GM12864 (cell line): Measurements from ENCODE around the gene LPGAT1.

Source experiments
- DNase-seq: peaks from one replicate; pipeline ENCODE4 v3.0.0-alpha.2; 2011; ENCODE audit warnings: low read depth
- H3K4me3 ChIP-seq: 2 replicates; pipeline ENCODE4 v1.5.1; 2011; ENCODE audit warnings: mild to moderate bottlenecking, low read depth, low read length, control low read depth
- CTCF ChIP-seq: IDR thresholded peaks from 2 replicates; pipeline ENCODE4 v1.5.1; 2011; ENCODE audit warnings: low read depth, mild to moderate bottlenecking, moderate library complexity, low read length, control low read depth, inconsistent platforms; ENCODE audit errors: missing control alignments

Gene LPGAT1

DNA sequence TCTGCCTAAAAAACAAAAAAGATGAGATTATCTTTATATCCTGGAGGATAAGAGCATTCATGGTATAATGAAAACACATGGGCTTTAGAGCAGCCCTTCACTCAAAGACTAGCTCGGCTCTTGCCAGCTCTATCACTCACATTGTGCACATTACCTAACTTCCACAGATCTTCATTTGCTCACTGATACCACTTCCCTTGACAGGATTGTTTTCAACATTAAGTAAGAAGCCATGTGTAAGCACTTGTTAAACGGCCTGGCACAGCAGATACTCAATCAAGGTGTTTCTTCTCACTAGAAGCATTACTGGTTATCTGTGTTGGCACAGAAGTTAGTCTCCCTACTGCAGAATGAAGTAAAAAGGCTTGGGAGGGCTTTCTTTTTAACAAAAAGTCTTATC, 18.7 kb downstream of the LPGAT1 start:
- TF ChIP-seq CTCF, result no peak
- H3K4me3 ChIP-seq, result no peak overlapping the region
- no peak for DNase-seq

- TF ChIP-seq CTCF, result no peak
- H3K4me3 ChIP-seq, result no peak overlapping the region
- DNase-seq, result no peak
These were observed 19.4 kb downstream of the LPGAT1 start for GRCh38 chr1:211811126-211811525.

DNA sequence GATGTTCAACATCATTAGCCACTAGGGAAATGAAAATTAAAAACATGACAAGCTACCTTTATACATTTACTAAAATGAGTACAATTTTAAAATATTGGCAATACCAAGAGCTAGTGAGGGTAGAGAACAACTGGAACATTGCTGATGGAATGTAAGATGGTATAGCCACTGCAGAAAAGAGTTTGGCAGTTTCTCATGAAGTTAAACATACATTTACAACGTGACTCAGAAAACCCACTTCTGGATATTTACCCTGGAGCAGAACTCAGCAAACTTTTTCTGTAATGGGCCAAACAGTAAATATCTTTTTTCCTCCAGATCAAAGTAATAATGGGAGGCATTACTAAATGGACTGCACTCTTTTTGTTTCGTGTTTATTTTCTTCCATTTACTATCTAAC, 22.1 kb downstream of the LPGAT1 start:
- no peak for TF ChIP-seq CTCF
- no peak overlapping the region for H3K4me3 ChIP-seq
- no peak for DNase-seq

DNA sequence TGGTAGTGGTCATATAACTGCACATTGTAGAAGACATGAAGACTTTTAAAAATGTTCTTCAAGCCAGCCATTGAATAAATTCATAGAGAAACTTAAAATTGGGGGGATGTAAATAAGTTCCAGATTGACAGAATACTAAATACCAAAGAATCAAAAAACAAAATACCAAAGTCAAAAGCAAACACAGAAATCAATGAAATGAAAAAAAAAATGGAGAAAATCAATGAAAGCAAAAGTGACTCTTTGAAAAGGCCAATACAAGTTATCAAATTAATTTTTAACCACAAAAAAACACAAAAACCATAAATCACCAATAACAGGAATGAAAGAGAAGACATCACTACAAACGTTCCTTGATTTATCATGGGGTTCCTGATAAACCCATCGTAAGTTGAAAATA, 25.6 kb downstream of the LPGAT1 start:
- no peak overlapping the region for H3K4me3 ChIP-seq

DNA sequence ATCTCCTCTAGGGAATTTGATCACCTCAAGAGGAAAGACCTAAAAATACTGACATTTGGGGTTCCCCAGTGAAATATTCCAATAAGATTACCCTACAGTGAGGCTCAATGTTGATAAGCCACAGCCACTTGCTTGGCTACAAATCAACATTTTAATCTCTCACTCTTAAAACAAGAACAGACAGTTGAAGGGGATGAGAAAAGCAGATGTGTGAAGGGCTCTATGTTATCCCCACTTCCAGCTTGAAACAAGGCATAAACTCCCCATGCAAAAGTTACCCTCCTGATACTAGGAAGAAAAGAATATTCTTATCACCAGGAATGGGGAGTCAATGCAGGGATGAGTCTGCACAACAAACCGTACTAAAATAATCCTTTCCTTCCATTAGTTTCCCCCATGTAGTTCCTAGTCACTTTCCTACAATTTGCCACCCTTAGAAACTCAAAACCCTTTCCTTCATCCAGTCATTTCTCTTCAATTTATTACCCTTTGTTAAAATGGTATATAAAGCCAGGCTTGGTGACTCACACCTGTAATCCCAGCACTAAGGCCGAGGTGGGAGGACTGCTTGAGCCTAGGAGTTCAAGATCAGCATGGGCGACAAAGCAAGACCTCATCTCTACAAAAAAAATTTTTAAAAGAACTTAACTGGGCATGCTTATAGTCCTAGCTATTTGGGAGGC, 29.5 kb downstream of the LPGAT1 start:
- TF ChIP-seq CTCF, result no peak
- DNase-seq, result no peak

More for the DNA sequence above, 25.6 kb downstream of the LPGAT1 start:
- TF ChIP-seq CTCF, result no peak
- no peak for DNase-seq

DNA sequence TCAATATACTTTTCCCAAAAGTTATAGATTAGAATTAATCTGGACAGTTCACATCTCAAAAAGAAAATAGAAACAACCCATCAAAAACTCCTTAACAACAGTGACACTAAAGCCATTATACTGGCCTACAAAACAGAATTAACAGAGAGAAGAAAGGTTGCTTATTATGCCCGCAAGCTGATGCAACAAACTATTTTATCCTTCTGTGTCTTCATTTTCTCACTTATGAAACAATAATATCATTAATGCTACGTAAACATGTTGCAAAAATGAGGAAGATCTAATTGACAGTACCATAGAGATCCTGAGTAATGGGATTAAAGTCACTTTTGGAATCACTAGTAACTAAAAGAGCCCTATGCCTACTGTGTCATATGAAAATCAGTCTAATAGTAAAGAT, 32.6 kb downstream of the LPGAT1 start:
- no peak overlapping the region for H3K4me3 ChIP-seq
- TF ChIP-seq CTCF, result no peak

More for the DNA sequence above, 29.5 kb downstream of the LPGAT1 start:
- H3K4me3 ChIP-seq, result no peak overlapping the region

GRCh38 chr1:211791979-211792378, 38.6 kb downstream of the LPGAT1 start:
- DNase-seq, result no peak
- no peak for TF ChIP-seq CTCF
- no peak overlapping the region for H3K4me3 ChIP-seq

More for the DNA sequence above, 32.6 kb downstream of the LPGAT1 start:
- DNase-seq, result no peak
